ENCODE data around the gene ADAMTS9.
A peak's percentile ranks its signal among the peaks of the same experiment; 100 is the strongest.
"Not testable (repeated sequence)": the region's sequence is repeated elsewhere in the genome, so short reads cannot be mapped to it uniquely, and the experiment has no call there.

ADAMTS9 gene

GRCh38 chr3:64571982-64572381 is 115.8 kb downstream of the ADAMTS9 start:
- no peak for DNase-seq

DNA sequence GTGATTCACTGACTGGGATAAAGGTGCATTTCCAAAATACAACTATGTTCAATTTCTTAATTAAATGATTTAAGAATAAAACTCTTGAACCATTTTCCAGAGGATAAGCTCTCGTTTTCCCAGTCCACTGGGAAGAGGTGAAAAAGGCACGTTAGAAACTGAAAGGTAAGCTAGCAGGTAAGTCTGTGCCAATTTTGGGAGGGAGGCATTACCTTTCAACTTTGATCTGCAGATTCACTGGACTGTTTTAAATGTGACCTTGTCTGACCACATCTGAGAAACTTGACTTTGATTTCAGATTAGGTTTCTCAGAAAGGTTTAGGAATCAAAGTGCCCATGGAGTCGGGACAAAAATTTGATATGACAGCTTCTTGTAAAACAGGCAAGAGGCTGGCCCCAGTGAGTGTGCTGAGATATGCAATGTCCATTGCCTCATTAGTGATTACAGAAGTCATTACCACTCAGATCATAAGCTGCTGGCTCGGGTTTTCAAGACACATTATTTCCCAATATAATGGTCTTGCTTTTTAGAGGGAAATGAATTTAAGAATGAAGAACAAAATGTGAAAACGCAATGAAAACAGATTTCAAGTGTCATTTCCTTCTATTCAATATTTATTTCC is 118.8 kb downstream of the ADAMTS9 start:
- no peak for DNase-seq

DNA sequence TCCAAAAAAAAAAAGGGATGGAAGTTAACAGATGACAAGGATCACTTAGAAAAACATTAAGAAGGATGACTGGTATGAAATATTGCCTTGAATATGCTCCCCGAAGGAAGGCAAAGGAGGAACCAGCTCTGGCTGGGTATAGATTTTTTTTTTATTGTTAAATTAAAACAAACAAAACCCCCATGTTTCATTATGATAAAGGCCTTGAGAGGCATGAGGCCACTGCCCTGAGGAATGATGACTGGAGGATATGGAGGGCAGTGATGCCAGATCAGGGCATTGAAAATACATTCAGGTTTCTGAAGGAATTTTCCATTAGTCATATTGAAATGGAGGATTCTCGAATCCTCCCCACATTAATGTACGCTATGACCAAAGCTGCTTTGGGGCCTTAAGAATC is 120.9 kb downstream of the ADAMTS9 start:
- no peak for DNase-seq

- no peak for DNase-seq
These were observed 124.0 kb downstream of the ADAMTS9 start for GRCh38 chr3:64563751-64564150.

GRCh38 chr3:64561868-64562267 is 125.9 kb downstream of the ADAMTS9 start:
- no peak for DNase-seq

DNA sequence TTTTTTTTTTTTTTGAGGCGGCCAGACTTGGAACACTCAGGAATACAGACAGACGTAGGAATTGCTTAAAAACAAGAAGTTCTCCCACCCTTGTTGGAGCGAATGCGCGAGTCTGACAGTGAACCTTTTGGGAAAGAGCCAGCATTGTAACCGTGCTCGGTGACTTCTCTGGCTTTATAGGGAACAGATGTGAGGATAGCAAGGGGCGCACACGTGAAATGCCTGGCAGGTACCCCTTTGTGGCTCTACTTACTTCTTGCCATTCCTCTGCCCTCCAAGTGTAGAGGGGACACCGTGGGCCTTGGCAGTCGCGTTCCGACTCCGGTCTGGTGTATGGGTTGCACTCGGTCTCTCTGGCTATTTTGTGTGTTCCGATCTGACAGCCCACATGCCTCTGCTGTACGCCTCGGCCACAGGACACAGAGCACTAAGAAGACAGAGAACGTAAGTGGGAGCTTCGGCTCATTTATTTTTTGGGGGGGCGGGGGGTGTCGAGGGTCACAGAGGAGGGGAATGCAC is 126.4 kb downstream of the ADAMTS9 start:
- no peak for DNase-seq

- DNase-seq = no peak
These were observed 127.0 kb downstream of the ADAMTS9 start for GRCh38 chr3:64560791-64561190.

DNA sequence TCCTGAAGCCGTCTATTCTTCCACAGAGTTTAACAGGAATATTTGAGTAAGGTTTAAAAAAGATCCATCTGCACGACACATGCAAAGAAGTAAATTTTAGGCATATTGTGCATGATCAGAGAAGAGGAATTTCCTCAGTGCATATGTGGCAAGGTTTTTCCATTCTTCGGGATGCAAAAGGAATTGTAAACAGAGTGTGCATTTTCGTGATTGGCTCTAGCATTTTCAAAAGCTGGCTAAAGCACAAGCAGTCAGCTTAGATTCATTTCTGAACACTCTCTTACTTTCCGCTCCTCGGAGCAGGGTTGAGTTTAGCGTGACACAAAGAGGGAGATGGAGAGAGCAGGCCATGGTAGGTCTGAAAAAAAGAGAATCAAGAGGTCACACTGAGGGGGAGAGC is 128.2 kb downstream of the ADAMTS9 start:
- no peak for DNase-seq

GRCh38 chr3:64556046-64556445 is 131.8 kb downstream of the ADAMTS9 start:
- no peak for DNase-seq

- DNase-seq = no peak
These were observed 132.4 kb downstream of the ADAMTS9 start for GRCh38 chr3:64555351-64555750.

DNA sequence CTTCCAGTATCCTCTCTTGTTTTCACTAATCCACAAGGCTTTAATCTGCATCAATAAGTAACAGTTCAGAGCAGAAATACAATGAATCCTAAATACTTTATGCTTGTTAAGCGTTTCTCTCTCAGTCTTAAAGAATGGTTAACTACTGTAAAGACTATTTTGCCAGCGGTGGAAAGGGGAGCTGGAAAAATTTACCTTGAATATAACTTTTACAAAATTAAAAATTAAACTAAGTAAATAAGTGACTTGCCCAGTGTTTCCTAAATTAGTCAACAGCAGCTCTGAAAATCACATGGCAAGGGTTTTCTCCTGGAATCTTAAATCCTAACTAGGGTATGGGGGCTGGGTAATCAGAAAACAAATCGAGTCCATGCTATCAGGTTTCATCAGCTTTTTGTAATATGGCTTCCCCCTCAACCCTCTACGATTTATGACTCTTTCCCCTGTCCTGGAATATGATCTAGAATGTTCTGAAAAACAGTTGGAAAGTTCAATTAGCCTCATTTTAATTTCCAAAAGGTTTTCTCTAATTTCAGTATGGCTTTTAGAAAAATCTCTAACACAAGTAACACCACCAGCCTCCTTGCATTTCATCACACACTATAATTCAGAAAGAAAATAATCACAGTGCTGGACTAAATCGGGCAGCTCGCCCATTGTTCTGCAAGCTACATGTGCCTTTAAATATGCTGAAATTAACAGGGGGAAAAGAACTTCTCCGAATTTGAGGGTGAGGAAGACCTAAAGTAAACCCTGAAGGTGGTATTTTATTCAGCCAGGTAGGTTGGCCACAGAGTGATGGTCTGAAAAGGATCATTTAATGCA is 133.5 kb downstream of the ADAMTS9 start:
- DNase-seq = no peak

GRCh38 chr3:64552966-64553365 is 134.8 kb downstream of the ADAMTS9 start:
- DNase-seq = no peak

- no peak for DNase-seq
These were observed 135.6 kb downstream of the ADAMTS9 start for GRCh38 chr3:64552160-64552559.

GRCh38 chr3:64551697-64552096 is 136.1 kb downstream of the ADAMTS9 start:
- DNase-seq = no peak

GRCh38 chr3:64550745-64551144 is 137.1 kb downstream of the ADAMTS9 start:
- DNase-seq = no peak

GRCh38 chr3:64549869-64550268 is 137.9 kb downstream of the ADAMTS9 start:
- no peak for DNase-seq

- no peak for DNase-seq
These were observed 139.5 kb downstream of the ADAMTS9 start for GRCh38 chr3:64548200-64548889.

- DNase-seq = no peak
These were observed 140.9 kb downstream of the ADAMTS9 start for GRCh38 chr3:64546856-64547255.

DNA sequence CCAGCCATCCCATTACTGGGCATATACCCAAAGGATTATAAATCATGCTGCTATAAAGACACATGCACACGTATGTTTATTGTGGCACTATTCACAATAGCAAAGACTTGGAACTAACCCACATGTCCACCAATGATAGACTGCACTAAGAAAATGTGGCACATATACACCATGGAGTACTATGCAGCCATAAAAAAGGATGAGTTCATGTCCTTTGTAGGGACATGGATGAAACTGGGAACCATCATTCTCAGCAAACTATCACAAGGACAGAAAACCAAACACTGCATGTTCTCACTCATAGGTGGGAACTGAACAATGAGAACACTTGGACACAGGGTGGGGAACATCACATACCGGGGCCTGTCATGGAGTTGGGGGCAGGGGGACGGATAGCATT is 142.6 kb downstream of the ADAMTS9 start:
- DNase-seq = not testable (repeated sequence)

DNA sequence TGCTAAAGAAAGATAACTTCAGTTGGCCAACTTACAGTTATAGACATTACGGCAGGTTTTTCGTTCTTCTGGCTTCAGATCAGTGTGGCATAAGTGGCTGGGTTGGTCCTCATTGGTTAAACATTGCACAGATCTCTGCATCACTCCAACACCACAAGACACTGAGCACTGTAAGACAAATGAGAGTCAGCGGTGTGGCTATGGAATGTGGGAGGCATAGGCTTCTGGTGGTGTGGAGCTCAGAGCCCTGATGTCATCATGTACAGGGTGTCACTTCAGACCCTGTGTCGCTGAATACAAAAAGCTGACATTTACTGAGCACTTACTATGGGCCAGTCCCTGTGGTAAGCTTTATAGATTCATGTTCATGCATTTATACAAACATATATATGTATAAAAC is 146.0 kb downstream of the ADAMTS9 start:
- DNase-seq = no peak

DNA sequence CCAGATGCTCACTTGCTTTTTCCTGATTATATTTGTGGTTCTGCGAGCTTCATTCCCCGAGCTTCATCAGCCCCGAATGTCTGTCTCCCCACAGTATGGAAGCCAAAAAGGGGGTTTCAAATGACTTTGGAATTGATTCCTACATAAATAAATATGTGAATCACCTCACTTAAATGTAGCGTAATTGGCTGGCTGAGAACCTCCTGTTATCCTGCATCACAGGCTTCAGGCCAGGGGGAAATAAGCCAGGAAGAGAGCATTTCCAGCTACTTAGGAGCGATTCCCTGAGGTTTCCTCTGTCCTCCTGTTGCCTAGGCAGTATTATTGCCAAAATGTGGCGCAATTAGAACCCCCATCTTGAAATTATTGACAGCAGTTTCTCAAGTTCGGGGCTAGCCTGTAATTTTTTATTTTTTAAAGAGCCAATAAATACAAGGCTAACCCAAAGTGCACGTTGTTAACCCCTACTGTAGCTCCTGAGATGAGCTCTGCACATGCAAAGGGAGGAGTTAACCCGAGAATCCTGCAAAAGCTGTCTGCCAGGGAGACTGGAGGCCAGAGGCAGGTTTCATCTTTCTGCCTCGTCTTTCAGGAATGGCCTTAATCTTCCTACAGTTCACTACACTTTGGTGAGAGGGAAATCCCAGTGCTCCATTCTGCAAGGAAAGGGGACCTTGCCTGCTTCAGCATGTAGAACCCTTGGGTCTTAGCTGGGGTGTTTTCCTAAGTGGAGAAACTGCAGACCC is 148.2 kb downstream of the ADAMTS9 start:
- DNase-seq = peak; percentile 5

DNA sequence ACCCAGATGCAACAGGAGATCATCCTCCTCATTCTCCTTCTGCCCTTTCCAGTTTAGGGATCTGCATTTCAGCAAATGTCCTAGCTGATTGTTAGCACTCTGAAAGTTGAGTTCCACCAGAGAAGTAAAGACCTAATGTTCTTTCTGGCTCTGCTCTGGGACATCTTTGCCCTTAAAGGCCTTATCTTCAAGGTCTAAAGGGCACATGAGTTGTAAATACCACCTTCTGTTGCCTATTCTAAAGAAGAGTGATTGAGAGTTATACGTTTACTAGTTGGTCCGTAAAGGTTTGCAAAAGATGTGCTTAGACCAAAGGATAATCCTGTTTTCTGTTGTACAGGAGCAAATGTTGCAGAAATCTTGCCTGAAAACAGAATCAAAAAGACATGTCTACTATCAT is 151.6 kb downstream of the ADAMTS9 start:
- no peak for DNase-seq

Measured in NCI-H1092 treated with DMSO at 0.1 percent for 48 hours (cell line).